A673 (cell line): ENCODE results near the gene METTL22.

Experiments
- CTCF ChIP-seq: fragments of 300-800, 200-600 bp; sonication (generic); conservative IDR thresholded peaks from 2 replicates; pipeline ENCODE4 v1.5.1; 2017; ENCODE audit warnings: low read depth, mild to moderate bottlenecking, antibody characterized with exemption, low read length, moderate library complexity, mixed read lengths
- EZH2 ChIP-seq: fragments of 200-600 bp; sonication (generic); IDR thresholded peaks from 2 replicates; pipeline ENCODE4 v1.6.1; 2017; ENCODE audit warnings: borderline replicate concordance, low read depth, mild to moderate bottlenecking, mixed read lengths, antibody characterized with exemption, low read length; ENCODE audit not compliant: poor library complexity, severe bottlenecking

- TF ChIP-seq CTCF (no peak), EZH2 (no peak)
Measured at GRCh38 chr16:8696880-8697279, 75.4 kb downstream of the METTL22 start.
